DND-41 (cell line): ENCODE data around the gene HPS5.
"Not testable (repeated sequence)": the region's sequence is repeated elsewhere in the genome, so short reads cannot be mapped to it uniquely, and the experiment has no call there.

Experiments used
- ATAC-seq: fragments of 200-7000 bp; cut with Tn5 transposase; 3 replicates; pipeline ENCODE4 v1.9.1; 2021; ENCODE audit warnings: low read depth; ENCODE audit not compliant: insufficient read depth
- DNase-seq: peaks from one replicate; pipeline ENCODE4 v3.0.0-alpha.2; 2020
- H2AFZ ChIP-seq: 2 replicates; pipeline ENCODE4 v1.6.0; 2012; ENCODE audit warnings: low read depth, low read length
- H3K27ac ChIP-seq: 2 replicates; pipeline ENCODE4 v1.5.1; 2012; ENCODE audit warnings: low read length, inconsistent platforms
- H3K27me3 ChIP-seq: fragments of 200-600 bp; sonication (generic); 2 replicates; pipeline ENCODE4 v1.6.0; 2012; ENCODE audit warnings: low read length, mild to moderate bottlenecking, inconsistent platforms; ENCODE audit not compliant: insufficient read depth, poor library complexity
- H3K36me3 ChIP-seq: 2 replicates; pipeline ENCODE4 v1.5.1; 2012; ENCODE audit warnings: low read length, inconsistent platforms; ENCODE audit not compliant: insufficient read depth
- H3K4me1 ChIP-seq: 2 replicates; pipeline ENCODE4 v1.5.1; 2012; ENCODE audit warnings: mild to moderate bottlenecking, low read length; ENCODE audit not compliant: insufficient read depth
- H3K4me2 ChIP-seq: 2 replicates; pipeline ENCODE4 v1.6.0; 2012; ENCODE audit warnings: mild to moderate bottlenecking, moderate library complexity, low read length, inconsistent platforms; ENCODE audit not compliant: insufficient read depth
- H3K4me3 ChIP-seq, 2 experiments: fragments of 200-600 bp in 1 of 2; shearing (Covaris generic) in 1 of 2; 2 replicates each; pipeline ENCODE4 v1.5.1; 2012 to 2016; ENCODE audit warnings: inconsistent platforms in 2 of 2, low read length in 2 of 2, mild to moderate bottlenecking in 2 of 2, low read depth in 1 of 2, moderate library complexity in 1 of 2
- H3K79me2 ChIP-seq: 2 replicates; pipeline ENCODE4 v1.6.0; 2012; ENCODE audit warnings: low read length, inconsistent platforms; ENCODE audit not compliant: insufficient read depth
- H3K9ac ChIP-seq: 2 replicates; pipeline ENCODE4 v1.6.0; 2012; ENCODE audit warnings: low read depth, mild to moderate bottlenecking, inconsistent platforms, low read length, moderate library complexity
- H3K9me3 ChIP-seq: 2 replicates; pipeline ENCODE4 v1.5.1; 2012; ENCODE audit warnings: low read length, moderate library complexity, mild to moderate bottlenecking, inconsistent platforms; ENCODE audit not compliant: insufficient read depth, severe bottlenecking
- H4K20me1 ChIP-seq: 2 replicates; pipeline ENCODE4 v1.6.0; 2012; ENCODE audit warnings: low read length; ENCODE audit not compliant: insufficient read depth
- EZH2 ChIP-seq: IDR thresholded peaks from 3 replicates; pipeline ENCODE4 v1.6.1; 2012; ENCODE audit warnings: borderline replicate concordance, low read depth, mild to moderate bottlenecking, moderate library complexity, low read length, inconsistent platforms; ENCODE audit not compliant: severe bottlenecking
- TF ChIP-seq, protein P1 (sequence below): IDR thresholded peaks from 2 replicates; pipeline ENCODE4 v1.5.1; 2012; ENCODE audit warnings: borderline replicate concordance, low read length, moderate library complexity, mild to moderate bottlenecking; ENCODE audit not compliant: poor library complexity, severe bottlenecking; ENCODE audit errors: extremely low read depth

The HPS5 gene

DNA sequence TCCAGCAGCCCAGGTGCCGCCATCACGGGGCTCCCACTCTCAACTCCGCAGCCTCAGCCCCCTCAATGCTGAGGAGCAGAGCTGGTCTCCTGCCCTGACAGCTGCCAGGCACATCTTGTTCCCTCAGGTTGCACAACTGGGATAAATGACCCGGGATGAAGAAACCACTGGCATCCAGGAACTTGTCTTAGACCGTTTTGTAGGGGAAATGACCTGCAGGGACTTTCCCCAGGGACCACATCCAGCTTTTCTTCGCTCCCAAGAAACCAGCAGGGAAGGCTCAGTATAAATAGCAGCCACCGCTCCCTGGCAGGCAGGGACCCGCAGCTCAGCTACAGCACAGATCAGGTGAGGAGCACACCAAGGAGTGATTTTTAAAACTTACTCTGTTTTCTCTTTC is 56.0 kb downstream of the HPS5 start, which contains the start of gene SAA1:
Gene SAA1 (plus strand): TSS at position 316 of the 400 bp plus-strand sequence. CDS start 624 bp downstream, outside the sequence.
- H3K4me2 ChIP-seq: no peak within 1 kb of the TSS
- H3K9me3 ChIP-seq: no peaks in the 10 kb centered on the region
- TF ChIP-seq, protein P1, sequence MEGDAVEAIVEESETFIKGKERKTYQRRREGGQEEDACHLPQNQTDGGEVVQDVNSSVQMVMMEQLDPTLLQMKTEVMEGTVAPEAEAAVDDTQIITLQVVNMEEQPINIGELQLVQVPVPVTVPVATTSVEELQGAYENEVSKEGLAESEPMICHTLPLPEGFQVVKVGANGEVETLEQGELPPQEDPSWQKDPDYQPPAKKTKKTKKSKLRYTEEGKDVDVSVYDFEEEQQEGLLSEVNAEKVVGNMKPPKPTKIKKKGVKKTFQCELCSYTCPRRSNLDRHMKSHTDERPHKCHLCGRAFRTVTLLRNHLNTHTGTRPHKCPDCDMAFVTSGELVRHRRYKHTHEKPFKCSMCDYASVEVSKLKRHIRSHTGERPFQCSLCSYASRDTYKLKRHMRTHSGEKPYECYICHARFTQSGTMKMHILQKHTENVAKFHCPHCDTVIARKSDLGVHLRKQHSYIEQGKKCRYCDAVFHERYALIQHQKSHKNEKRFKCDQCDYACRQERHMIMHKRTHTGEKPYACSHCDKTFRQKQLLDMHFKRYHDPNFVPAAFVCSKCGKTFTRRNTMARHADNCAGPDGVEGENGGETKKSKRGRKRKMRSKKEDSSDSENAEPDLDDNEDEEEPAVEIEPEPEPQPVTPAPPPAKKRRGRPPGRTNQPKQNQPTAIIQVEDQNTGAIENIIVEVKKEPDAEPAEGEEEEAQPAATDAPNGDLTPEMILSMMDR: no peak
- TF ChIP-seq EZH2: no peak
- no peaks in the 10 kb centered on the region for H3K36me3 ChIP-seq
- H3K4me1 ChIP-seq: no peaks in the 10 kb centered on the region
- H3K27ac ChIP-seq: no peak within 1 kb of the TSS
- H3K4me3 ChIP-seq: no peak within 1 kb of the TSS
- no peak within 1 kb of the TSS for H2AFZ ChIP-seq
- ATAC-seq: no peak
- no peak for DNase-seq
- H3K27me3 ChIP-seq: peaks cover 4% of the 10 kb centered on the region
- H3K79me2 ChIP-seq: no peaks in the 10 kb centered on the region
- no peak within 1 kb of the TSS for H3K9ac ChIP-seq
- H4K20me1 ChIP-seq: no peaks in the 10 kb centered on the region

- no peak overlapping the region for H3K4me2 ChIP-seq
- no peaks in the 10 kb centered on the region for H3K36me3 ChIP-seq
- no peak overlapping the region for H3K27ac ChIP-seq
- TF ChIP-seq, protein P1: no peak
- TF ChIP-seq EZH2: no peak
- no peak overlapping the region for H3K4me3 ChIP-seq
- peaks cover 4% of the 10 kb centered on the region for H3K27me3 ChIP-seq
- H2AFZ ChIP-seq: no peak overlapping the region
- H4K20me1 ChIP-seq: no peaks in the 10 kb centered on the region
- no peaks in the 10 kb centered on the region for H3K79me2 ChIP-seq
- no peak overlapping the region for H3K9ac ChIP-seq
- no peak for DNase-seq
- ATAC-seq: no peak
- no peaks in the 10 kb centered on the region for H3K9me3 ChIP-seq
- H3K4me1 ChIP-seq: no peaks in the 10 kb centered on the region
These were observed 57.0 kb downstream of the HPS5 start for GRCh38 chr11:18264677-18265555.

DNA sequence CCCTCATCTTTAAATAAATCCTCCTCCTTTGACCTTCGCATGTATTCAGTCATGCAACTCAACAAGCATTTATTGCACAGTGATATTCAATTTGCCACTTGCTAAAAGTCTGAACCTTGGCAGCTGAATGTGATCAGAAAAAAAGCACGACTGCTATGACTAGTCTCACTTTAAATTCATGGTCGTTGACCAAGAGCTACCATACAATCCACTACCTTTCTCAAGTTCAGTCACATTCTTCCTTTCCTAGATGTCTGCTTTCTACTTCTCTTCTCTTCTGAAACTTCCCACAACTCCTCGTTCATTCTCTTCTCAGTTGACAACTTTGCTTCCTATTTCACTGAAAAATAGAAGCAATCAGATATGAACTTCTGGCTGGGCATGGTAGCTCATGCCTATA is 57.9 kb downstream of the HPS5 start:
- no peaks in the 10 kb centered on the region for H3K79me2 ChIP-seq
- no peaks in the 10 kb centered on the region for H4K20me1 ChIP-seq
- H3K9ac ChIP-seq: no peak overlapping the region
- no peak overlapping the region for H3K27ac ChIP-seq
- no peaks in the 10 kb centered on the region for H3K9me3 ChIP-seq
- DNase-seq: no peak
- TF ChIP-seq, protein P1: no peak
- TF ChIP-seq EZH2: no peak
- no peak overlapping the region for H3K4me2 ChIP-seq
- H3K36me3 ChIP-seq: no peaks in the 10 kb centered on the region
- ATAC-seq: no peak
- H3K4me1 ChIP-seq: no peaks in the 10 kb centered on the region
- no peak overlapping the region for H3K4me3 ChIP-seq
- no peak overlapping the region for H2AFZ ChIP-seq
- peaks cover 4% of the 10 kb centered on the region for H3K27me3 ChIP-seq

DNA sequence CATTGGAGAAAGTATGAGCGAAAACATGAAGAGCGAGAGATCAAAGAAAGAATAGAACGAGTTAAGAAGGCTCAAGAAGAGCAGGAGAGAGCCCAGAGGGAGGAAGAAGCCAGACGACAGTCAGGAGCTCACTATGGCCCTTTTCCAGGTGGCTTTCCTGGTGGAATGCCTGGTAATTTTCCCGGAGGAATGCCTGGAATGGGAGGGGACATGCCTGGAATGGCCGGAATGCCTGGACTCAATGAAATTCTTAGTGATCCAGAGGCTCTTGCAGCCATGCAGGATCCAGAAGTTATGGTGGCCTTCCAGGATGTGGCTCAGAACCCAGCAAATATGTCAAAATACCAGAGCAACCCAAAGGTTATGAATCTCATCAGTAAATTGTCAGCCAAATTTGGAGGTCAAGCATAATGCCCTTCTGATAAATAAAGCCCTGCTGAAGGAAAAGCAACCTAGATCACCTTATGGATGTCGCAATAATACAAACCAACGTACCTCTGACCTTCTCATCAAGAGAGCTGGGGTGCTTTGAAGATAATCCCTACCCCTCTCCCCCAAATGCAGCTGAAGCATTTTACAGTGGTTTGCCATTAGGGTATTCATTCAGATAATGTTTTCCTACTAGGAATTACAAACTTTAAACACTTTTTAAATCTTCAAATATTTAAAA is 59.1 kb downstream of the HPS5 start:
- H3K36me3 ChIP-seq, H3K27ac ChIP-seq, H4K20me1 ChIP-seq, H3K9ac ChIP-seq, H3K9me3 ChIP-seq, H3K4me3 ChIP-seq, H3K79me2 ChIP-seq, H3K4me1 ChIP-seq, H2AFZ ChIP-seq, H3K4me2 ChIP-seq, DNase-seq, H3K27me3 ChIP-seq, ATAC-seq: not testable (repeated sequence)
